ENCODE data around the gene SPAAR. TPM values are rescaled to one million over a fixed set of nuclear protein-coding genes. Genes with fewer than 3 reads are reported as not detected.
"Not testable (repeated sequence)": the region's sequence is repeated elsewhere in the genome, so short reads cannot be mapped to it uniquely, and the experiment has no call there.

The SPAAR gene
- total RNA-seq, 1 donor from 2014 or later: 0.83 TPM

DNA sequence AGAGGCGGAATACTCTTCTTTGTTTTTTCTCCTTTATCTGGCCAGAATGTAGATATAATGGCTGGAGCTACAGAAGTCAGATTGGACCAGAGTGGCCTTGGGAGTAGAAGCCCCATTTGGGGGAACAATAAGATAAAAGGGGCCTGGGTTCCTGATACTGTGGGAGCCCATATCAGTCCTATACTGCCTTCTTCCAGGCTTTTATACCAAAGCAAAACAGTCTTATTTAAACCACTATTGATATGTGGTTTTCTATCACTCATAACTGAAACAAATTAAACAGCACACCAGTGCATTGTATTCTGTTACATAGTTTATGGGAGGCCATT, 14.3 kb downstream of the SPAAR start:
- DNase-seq (ENCODE audit: low spot score): no peak

DNA sequence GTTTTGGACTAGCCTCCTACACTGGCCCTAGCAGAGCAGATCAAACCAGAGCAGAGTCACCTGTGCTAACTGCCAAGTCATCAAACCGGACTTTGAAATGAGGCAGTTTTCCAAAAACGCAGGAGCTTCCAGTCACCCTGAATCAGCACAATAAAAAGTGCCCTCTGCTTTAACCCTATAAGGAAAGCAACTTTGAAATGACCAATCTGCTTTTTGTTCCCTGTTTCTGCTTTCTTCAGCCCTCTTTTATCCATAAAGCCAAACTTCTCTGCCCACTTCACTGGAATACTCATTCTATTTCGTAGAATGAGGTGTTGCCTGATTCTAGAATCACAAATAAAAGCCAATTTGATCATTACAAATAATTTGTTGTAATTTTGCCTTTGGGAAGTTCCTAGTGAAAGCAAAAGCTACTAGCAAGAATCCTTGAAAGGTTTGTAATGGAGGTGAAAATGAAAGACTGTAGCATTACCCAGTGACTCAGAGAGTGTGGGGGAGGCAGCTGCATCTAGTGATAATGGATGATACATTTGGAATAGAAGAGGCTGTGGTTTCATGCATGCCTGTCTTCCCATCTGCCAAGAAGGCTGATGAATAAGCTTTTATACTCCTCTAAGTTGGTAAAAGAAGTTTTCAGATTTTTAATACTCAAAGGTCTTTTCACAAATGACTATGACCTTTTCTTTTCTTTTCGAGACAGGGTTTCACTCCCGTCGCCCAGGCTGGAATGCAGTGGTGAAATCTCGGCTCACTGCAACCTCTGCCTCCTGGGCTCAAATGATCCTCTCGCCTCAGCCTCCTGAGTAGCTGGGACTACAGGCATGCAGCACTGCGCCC, 14.9 kb downstream of the SPAAR start:
- peak; percentile 62 for DNase-seq (ENCODE audit: low spot score)

DNA sequence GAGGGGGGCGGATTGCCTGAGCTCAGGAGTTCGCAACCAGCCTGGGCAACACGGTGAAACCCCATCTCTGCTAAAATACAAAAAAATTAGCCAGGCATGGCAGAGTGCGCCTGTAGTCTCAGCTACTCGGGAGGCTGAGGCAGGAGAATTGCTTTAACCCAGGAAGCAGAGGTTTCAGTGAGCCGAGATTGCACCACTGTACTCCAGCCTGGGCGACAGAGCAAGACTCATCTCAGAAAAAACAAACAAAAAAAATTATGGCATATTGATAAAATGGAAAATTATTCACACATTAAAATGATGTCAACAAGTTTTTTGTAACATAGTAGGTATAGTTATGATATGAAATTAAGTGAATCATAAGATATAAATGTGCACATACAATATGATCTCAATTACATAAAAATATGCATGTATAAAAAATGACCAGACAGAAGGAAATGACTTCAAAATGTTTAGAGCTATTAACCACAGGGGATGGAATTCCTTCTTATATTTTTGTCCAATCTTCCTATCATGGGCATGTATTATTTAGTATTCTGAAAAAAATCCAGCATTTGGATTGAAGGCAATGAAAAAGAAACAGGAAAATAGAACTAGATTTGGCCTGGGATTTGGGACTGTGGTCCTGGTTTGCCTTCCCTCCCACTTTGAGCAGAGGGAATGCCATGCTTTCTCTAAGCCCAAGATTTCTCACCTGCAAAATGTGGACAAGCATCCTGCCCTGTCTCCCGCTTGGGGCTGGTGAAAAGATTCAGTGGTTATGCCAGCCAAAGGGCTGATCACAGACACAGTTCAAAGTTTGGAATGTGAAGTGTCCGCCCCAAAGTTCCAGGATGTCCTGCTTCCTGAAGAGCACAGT, 19.5 kb downstream of the SPAAR start:
- no peak for DNase-seq (ENCODE audit: low spot score)

DNA sequence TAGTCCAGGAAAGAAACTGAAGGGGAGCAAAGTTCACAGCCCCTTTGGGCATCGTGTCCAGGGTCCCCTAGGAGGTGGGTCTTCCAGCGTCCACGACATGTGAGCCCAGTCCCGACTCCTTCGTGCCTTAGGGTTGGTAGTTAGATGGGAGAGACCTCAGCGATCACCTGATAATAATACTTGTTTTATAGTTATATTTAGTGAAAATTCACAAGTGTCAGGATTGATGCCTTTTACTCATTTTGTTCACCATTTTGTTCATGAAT, 20.1 kb downstream of the SPAAR start:
- DNase-seq (ENCODE audit: low spot score): no peak

DNA sequence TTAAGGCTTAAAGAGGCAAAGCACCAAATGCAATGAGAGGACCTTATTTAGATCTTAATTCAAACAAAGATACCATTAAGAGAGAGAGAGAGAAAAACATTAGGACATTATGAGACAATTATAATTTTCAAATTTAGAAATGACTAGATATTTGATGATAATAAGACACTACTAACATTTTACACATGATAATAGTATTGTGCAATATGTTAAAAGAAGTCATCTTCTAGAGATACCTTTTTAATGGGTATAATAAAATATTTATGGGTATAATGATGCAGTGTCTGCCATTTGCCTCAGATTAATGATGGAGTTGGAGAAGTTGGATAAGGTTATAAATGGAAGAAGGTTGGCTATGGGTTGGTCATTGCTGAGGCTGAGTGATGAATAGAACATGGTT, 21.2 kb downstream of the SPAAR start:
- DNase-seq (ENCODE audit: low spot score): no peak

DNA sequence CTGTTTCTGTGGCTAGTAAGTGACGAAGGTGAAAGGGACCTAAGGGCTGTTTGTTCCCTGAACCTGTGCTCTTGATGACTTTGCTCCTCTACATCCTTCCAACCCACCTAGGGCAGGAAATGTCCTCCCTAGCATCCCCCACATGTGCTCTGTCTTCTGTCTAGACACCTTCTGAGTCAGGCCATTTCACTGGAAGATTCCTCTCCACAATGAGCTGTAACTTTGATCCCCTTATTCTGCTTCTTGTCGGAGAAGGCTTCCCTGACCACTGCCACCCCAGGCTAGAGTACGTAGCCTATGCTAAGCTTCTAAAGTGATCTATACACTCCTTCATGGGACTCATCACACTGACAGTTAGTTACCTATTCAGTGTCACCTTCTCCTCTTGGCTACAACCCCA, 21.7 kb downstream of the SPAAR start:
- no peak for DNase-seq (ENCODE audit: low spot score)

DNA sequence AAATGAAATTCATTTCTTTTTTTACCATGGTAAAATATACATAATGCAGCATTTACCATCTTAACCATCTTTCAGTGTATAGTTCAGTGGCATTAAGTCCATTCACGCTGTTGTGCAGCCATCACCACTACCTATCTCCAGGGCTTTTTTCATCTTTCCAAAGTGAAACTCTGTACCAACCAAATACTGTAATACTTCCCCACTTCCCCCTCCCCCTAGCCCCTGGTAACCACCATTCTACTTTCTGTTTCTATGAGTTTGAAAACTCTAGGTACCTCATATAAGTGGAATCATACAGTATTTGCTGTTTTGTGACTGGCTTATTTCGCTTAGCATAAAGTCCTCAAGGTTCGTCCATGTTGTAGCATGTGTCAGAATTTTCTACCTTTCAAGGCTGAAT, 23.4 kb downstream of the SPAAR start:
- no peak for DNase-seq (ENCODE audit: low spot score)

DNA sequence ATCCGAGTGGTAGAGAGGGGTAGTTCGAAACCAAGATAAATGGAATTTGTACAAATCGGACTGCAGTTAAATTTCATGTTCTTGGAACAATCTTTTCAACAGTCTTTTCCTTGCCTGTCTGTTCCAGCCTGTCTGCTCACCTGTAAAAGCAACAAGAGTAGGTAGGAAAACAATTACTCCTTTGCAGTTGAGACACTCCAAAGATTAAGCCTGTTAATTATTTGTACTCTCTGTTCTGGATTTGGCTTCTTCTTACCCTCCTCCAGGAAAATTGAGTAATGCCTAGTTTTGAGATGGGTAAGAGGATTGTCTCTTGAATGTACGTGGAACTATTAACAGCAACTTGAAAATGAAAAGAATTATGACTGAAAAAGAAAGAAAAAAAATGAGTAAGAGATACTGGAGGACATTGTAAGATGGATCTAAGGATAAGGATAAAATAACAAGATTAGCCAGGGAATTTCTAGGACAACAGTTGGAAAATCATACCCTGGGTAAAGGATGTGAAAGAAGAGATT, 24.3 kb downstream of the SPAAR start:
- DNase-seq (ENCODE audit: low spot score): no peak

DNA sequence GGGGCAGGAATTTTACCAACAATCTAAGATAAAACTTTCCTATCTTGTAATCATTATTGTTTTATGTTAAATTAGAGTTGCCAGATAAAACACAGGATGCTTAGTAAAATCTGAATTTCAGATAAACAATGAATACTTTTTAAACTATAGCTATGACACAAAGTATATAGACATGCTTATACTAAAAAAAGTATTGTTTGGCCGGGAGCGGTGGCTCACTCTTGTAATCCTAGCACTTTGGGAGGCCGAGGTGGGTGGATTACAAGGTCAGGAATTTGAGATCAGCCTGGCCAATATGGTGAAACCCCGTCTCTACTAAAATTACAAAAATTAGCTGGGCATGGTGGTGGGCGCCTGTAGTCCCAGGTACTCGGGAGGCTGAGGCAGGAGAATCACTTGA, 24.8 kb downstream of the SPAAR start:
- not testable (repeated sequence) for DNase-seq (ENCODE audit: low spot score)

DNA sequence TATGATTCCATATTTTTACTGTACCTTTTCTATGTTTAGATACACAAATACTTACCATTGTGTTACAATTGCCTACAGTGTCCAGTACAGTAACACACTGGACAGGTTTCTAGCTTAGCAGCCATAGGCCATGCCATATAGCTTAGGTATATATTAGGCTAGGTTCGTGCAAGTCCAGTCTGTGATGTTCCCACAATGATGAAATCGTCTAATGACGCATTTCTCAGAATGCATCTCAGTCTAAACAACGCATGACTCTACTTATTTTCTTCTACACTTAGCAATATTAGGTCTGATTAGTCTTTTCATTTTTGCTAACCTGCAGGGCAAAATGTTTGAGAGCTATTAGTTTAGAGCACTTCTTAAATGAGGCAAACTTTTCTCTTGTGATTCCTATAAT, 26.0 kb downstream of the SPAAR start:
- no peak for DNase-seq (ENCODE audit: low spot score)

DNA sequence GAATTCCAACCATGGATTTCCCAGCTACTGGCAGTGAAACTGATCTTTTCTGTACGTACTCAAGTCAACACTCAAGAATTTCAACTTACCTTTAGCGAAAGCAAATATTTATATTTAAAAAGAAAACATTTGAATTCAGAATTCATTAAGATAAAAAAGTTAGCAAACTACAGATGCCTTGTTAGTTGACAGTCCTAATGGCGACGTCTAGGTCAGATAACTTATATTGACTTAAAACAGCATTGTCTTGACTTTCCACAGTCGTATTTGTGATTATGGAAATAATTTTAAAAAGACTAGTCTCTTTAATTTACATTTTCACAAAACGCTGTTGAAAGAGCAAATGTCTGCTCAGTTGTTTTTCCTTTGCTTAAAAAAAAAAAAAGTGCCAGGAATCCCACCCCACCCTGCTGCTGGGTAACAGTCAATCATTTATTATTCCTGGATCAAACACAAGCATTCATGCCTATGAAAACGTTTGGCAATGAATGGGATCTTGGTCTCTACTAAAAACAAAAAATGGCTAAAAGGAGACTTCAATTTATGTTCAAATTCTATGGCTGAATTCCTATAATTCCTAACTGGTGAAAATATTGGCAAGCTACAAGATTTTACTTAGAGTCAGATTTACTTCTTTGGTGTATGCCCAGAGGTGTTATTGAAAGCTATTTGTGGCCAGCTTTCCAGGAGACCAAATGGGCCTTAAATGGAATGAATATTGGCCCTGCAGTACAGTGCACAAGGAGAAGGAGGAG, 26.6 kb downstream of the SPAAR start:
- DNase-seq (ENCODE audit: low spot score): no peak

DNA sequence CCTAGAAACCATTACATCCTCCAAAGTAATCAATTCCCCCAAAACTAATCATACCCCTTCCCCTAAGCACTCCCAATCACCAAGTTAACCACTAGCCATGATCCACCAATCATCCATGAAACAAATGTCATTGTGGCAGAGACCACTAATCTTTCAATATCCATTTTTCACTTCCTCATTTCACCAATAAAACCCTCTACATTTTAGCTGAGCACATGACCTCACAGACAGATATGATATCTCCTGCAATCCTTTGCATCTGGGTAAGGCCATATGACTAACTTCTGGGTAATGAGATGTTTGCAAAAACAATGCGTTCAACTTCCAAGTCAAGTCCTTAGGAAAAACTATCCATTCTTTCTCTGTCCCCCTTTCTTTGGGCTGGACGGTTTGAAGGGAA, 27.9 kb downstream of the SPAAR start:
- no peak for DNase-seq (ENCODE audit: low spot score)

DNA sequence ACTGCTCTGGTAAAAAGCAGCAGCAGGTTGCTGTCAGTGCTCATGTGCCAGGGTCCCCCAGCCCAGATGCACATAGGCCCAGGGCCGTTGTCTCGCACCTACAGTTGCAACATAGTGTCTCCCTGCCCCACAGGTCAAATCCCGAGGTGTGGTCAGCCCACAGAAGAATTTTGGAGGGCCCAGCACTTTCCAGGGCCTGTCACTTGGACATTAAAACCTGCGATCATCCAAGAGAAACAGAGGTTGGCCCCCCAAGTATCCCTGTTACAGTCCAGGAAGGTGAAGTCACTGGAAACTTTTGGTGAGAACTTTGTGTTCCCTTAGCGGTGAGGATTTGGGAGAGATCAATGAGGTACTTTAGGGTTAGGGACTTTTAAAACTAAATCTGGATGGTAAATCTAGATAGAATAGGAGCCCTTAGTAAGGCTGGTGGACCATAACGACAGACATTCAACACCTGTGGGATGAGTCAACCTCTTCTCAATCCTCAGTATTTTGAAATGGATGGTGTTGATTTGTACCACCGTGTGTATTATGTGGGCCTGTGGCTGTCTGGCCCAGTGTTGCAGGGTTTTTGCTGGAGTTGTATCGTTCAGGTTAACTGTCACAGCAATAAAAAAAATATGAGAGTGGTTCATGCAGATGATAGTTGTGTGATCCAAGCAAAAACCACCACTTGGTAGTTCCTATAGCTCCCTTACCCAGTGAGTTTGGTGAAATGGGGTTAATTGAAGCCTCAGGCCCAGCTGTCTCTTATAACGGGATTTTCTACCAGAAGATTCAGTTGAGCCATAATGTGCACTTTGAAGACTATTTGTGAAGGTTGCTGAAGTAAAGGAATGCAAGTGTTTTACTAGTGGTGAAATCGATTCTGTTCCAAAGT, 29.4 kb downstream of the SPAAR start:
- DNase-seq (ENCODE audit: low spot score): no peak

DNA sequence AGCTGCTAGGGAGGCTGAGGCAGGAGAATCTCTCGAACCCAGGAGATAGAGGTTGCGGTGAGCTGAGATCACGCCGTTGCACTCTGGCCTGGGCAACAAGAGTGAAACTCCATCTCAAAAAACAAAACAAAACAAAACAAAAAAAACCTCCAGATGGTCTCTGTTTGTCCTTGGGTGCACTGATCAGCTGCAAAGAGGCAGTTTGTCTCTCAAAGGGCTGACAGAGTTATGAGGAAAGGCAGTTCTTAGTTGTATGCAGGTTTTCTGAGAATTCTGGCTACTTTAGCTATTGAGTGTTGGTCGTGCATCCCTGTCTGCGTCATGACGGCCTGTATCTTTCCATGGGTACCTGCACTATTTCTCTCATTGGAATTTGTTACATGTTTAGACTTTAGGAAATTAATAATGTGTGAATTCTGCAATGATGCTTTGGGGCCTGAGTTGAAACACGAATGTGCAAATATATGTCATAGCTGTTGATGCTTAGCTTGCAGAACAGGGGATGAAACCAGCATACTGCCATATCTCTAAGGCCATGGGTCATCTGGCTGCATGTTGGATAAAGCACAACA, 30.5 kb downstream of the SPAAR start:
- no peak for DNase-seq (ENCODE audit: low spot score)

DNA sequence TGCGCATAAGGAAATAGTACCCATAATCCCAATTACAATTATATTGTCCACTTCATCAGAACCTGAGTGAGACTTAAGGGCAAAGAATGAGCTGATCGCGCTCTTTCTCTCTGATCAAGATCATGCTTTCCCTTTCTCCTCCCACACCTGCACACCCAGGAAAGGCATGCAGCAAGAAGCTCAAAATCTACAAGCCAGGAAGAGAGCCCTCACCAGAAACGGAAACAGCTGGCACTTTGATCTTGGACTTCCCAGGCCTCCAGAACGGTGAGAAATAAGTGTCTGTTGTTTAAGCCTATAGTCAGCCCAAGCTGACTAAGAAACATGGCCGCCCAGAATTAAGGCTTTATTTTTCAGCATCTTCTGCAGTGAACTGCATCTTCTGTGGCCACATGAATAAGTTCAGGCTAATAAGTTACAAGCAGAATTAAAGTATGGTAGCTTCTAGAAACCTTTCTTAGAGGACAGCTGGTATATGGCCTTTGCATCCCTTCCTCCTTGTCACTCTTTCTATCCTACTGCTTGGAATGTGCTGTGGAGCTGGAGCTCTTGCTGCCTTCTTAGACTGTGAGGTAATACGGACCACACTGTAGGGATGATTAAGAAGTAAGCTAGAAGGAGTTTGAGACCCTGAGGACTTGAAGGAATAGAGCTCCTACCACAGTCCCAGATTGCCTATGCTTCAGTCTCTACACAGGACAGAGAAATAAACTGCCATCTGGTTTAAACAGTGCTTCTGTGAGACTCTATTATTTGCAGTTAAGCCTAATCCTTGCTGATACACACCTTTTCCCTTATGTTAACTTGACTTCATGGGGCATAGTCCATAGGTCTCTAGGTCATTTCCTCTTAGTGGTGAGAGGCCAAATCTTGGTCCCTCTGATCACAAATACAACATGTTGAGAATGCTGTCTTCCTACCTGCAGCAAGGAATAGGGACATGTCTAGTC, 31.4 kb downstream of the SPAAR start:
- DNase-seq (ENCODE audit: low spot score): no peak

DNA sequence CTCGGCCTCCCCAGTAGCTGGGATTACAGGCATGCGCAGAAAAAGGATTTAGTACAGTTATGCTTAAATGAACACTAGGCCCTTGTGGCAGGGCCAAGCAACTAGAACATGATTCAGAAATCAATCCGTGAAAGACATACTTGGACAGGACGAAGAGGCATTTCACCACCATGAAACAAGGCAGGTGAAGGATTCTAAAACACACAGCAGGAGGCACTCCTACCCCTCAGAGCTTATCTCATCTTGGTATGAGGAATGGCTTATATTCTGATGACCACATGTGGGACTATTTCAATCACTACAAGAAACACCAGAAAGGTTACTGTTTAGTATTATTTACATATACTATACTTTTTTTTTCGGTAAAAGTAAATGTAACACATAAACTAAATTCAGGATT, 33.0 kb downstream of the SPAAR start:
- DNase-seq (ENCODE audit: low spot score): no peak

DNA sequence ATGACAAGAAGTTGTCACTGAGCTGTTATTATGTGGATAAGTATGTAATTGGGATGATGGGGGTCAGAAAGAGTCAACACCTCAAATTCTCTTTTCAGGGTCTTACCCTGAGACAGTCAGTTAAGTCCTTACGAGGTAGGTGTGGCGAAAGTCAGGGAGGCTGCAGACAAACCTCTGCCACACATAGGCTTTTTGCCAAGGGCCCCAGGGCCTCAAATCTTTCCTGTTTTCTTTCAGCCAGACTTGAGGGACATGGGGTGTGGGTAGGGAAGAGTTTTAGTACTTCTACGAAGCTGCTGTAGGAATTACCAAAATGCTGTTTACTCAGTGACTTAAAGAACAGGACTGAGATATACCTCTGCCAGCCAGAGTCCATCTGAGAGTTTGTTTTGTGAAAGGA, 34.9 kb downstream of the SPAAR start:
- DNase-seq (ENCODE audit: low spot score): no peak

DNA sequence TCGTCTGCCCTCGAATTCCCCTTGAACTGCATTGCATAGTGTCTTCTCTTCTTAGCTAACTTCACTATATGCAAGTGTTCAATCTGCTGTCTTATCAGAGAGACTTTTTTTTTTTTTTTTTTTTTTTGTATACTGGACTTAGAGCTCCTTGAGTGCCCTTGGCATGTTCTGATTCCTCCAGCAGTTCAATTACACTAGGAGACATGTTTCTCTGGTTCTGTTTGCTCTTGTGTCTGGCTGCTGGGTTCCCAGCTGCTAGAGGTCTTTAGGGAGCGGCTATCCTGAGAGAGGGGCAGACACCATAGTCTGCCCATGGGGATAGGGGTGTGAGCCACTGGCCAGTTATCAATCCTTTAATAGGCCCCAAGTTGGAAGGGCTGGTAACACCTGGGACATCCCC, 35.6 kb downstream of the SPAAR start:
- no peak for DNase-seq (ENCODE audit: low spot score)

DNA sequence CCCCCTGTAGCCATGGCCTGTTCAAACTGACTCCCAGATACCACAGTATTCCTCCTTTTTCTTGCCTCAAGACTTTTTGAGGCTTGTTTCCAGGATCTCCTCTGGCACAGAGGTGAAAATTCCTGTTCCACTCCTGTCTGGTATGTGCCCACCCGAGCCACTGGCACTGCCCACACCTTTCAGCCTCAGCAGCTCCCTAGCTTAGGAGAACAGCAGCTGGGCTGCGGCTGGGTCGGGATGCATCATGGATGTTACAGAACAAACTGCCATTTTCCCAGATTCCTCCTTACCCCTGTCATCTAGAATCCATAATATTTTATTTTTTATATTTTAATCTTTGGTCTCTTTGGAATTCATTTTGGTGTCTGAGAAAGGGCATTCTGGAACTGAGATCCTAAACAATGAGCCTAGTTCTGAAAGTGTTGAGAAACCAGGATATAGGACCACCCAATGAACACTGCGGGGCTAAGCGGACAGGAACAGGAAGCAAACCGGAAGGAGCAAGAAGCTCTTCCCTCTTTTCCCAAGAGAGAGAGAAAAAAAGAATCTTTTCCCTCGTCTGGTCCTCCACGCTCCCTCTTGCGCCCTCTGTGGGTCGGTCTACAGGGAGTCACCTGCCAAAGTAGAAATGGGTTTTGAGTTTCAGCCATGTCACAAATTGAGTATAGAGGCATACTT, 36.2 kb downstream of the SPAAR start:
- peak; percentile 67 for DNase-seq (ENCODE audit: low spot score)
